SK-N-MC (cell line): ENCODE measurements around the gene MUC5B.

Experiments
- EZH2 ChIP-seq: fragments of 200-600 bp; sonication (generic); IDR thresholded peaks from one replicate; pipeline ENCODE4 v1.6.1; 2017; ENCODE audit warnings: antibody characterized with exemption
- POLR2AphosphoS5 ChIP-seq: IDR thresholded peaks from 2 replicates; pipeline ENCODE4 v1.6.1; 2012; ENCODE audit warnings: mild to moderate bottlenecking, low read depth, low read length, borderline replicate concordance

DNA sequence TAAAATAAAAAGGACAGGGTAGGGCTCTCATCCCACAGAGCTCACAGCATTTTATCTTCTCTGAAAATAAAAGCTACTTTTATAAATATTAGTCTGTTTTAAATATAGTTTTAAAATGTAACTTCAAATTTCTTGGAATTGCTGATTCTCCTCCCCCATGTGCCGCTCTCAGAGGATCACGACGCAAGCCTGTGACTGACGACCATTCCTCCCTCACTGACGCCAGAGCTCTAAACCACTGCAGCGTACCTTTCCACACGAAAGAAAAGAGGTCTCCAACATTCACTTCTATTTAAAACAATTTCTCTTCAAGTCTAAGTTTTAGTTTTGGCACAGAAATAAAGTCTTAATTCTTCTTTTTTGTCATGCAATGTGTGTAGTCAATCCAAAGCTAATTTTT is 77.3 kb downstream of the MUC5B start:
- TF ChIP-seq EZH2 (no peak), POLR2AphosphoS5 (no peak)
